OCI-M2 (cell line): ENCODE results near the gene NPR1.
A peak's percentile ranks its signal among the peaks of the same experiment; 100 is the strongest.
"Not testable (repeated sequence)": the region's sequence is repeated elsewhere in the genome, so short reads cannot be mapped to it uniquely, and the experiment has no call there.

ENCODE experiments used
- DNase-seq: peaks from one replicate; lab custom pipeline; 2025; ENCODE audit not compliant: unreplicated experiment; lab: John Stamatoyannopoulos, UW

Gene NPR1

DNA sequence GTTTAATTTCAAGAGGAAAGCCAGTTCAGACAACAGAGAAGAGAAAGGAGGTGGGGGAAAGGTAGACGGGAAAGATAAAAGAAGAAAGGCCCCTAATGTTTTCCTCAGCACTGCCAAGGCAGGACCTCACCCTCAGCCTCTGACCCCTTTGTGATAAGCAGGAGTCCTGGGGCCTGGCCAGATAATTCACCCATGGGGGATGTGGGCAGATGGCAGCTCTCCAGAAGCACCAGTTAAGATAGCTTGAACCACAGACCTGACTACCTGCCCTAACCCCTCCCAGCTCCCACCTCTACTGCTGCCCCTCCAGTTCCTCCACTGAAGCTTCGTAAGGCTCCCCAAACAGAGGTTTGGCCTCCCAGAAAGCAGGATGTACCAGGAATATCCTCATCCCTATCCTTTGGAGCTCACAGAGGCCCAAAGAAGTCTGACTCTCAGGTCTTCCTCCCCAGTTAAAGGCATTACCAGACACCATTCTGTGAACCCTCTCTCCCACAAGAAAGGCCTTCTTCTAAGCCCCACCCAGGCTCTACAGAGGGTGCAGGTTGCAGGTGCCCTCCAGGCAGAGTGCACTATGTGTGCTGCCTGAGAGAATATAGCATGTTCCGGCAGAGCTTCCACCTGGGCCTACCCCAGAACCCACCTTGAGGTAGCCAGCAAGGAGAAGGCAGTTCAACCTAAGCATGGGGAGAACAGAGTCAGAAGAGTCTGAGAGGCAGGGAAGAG is 29.2 kb upstream of the NPR1 start:
- DNase-seq = no peak

DNA sequence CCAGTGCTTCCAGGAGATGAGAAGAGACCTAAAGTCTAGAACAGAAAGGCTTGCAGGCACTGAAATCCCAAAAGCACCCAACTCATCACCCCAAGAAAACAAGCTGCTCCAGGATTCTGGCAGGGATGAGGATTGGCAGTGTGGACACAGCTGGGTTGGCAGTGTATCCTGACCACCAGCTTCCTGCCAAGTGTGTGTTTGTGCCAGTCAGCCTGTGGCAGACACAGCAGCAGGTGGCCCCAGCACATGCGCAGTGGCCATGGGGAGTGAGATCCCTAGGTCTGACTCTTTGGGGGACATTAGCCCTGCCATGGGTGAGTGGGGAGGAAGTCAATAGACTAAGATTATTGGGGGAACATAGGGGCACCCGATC is 28.6 kb upstream of the NPR1 start:
- no peak for DNase-seq

DNA sequence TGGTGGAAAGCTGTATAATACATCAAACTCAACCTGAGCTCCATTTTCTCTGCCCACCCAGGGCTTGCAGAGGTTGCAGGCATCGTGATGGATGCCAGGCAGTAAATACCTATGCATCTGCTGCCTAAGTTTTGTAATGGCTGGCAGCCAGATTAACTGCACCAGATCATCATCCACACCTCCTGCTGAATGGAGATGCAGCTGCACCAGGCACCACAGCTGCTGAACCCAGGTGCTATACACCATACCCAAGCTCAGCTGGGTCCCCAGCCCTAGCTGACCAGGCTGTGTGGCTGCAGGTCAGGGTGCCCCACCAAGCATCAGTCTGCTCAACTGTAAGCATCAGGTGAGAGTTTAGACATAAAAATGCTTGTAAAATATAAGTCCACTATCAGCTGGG is 26.7 kb upstream of the NPR1 start:
- DNase-seq = no peak

DNA sequence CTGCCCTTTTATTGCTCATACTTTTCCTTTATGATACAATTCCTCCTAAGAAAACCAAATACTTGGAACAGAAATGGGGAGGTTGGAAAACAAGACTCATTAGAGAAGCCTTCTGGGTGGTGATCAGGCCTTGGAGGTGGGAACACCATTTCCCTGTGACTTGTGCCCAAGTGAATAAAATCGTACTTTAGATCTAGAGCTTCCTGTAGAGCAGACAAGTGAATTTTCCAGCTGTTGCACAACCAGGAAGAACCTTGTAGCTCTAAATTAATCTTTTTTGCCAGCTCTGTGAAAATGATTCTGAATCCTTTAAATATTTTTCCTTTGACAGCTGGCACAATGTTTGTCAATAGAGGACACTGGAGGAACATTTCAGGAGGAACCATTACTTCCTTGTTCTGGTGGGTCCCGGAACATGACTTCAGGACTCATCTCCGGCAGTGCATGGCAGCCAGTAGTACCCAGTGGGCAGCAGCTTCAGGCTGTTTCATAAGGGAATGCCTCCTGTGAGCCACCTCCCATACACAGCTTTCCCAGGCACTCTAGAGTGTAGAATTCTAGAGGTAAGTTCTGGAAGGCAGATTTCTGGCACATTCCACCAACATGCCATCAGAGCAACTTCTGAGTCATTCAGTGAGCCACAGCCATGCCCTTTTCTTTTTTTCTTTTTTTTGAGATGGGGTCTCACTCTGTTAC is 25.5 kb upstream of the NPR1 start:
- DNase-seq = no peak

DNA sequence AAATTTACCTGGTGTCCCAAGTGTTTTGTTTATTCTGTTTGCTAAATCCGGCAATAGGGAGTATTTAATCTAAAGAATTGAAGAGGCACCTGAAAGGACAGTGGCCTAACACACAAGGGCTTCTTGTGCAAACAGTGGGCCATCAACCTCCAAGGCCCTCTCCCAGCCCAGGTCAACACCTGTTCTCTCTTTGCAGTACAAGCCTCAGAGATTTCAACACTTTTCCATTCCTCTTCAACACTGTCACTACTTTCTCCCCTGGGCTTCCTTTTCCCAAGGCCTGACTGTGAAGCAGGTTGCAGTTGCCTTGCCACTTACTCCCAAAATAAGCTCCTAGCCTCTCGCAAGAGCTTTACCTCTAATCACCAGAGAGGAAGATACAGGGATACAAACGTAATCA is 23.2 kb upstream of the NPR1 start:
- no peak for DNase-seq

DNA sequence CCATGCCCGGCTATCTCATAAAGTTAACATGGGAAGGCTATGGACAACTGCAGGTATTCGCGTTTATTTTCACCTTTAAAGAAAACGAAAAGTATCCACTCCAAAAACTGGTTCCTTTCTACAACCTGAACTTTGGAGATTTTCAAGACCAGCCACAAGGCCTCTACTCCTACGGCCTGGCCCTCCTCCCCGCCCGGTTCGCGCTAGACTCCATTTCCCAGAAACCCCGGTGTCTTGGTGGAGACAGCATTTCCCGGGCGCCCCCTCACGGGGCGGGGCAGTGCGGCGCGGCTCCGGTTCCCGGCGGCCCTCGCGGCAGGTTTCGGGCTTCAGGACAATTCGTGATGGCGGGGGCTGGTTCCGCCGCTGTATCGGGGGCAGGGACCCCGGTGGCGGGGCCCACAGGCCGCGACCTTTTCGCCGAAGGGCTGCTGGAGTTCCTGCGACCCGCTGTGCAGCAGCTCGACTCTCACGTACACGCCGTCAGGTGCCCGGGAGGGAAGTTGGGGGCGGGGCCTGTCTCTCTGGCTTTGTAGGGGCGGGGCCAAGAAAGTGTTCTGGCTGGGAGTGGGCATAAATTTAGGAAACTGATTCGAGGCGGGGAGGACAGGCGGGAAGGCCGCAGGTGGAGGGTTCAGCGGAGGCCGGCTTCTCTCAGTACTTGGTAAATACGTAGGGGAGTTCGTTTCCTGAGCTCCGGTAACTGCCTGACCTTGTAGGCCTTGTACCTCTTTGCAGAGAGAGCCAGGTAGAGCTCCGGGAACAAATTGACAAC is 19.9 kb upstream of the NPR1 start, which contains the start of gene SNAPIN:
Gene SNAPIN (plus strand): TSS at position 304 of the 775 bp plus-strand sequence. CDS start 41 bp downstream, at position 345.
- no peak for DNase-seq

DNA sequence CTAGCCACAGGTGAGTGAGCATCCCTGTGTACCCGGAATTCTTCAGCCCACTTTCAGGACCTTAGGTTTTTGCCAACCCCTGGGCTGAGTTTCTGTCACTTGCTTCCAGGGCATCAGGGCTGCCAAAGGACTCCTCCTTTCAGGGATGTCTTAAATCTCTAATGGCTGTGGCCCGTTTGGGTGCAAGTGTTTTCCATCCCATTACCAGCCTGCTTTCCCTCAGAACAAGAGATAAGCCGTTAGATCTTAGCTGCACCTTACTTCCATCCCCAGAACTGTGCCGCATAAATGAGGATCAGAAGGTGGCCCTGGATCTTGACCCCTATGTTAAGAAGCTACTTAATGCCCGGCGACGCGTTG is 19.3 kb upstream of the NPR1 start:
- DNase-seq = no peak

DNA sequence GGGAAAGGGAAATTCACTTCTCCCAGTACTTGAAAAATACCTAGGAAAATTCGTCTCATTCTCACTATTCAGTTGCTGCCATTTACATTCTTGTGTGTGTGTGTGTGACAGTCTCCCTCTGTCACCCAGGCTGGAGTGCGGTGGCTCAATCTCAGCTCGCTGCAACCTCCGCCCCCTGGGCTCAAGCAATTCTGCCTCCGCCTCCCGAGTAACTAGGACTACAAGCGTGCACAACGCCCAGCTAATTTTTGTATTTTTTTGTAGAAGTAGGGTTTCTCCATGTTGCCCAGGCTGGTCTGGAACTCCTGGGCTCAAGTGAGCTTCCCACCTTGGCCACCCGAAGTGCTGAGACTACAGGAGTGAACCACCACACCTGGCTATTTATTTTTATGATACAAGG is 18.8 kb upstream of the NPR1 start:
- no peak for DNase-seq

DNA sequence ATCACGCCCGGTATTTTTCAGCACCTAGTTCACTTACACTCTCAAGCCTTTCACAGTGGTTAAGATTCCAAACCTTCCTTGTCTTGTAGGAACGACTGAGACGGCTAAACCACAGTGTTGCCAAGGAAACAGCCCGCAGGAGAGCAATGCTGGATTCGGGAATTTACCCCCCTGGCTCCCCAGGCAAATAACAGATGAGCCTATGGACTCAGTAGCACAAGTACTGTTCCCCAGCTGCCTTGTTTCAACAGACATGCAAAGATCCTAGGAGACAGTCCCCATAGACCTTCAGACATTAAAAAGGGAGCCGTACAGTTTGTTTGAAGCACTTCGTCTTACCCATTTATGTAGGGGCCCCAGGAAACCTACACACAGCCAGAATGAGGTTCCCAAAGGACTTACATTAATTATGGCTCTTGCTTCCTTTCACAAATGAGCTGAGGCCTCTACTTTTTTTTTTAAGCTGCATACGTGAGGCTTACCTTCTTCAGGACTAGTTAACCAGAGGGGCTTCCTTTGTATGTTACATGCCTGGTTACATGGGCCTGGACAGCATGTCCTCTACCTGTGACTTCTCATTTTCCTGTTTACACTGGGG is 17.3 kb upstream of the NPR1 start:
- no peak for DNase-seq

DNA sequence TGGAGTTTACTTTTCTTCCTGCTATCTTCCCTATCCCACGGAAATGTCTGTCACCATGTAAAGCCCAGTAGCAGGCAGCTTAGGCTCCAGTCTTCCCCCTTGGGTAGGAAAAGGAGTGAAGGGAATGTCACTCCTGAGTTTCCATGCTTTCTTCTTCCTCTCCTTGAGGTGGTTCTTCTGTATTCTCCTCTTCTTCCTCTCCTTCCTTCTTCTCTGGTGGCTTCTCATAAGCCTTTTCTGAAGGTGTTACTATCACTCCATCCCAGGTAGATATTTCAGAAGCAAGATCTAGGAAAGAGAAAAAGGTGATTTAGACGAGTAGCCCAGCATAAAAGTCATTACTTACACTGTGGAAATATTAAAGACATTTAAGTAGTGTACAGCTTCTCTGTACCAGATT is 16.2 kb upstream of the NPR1 start:
- no peak for DNase-seq

DNA sequence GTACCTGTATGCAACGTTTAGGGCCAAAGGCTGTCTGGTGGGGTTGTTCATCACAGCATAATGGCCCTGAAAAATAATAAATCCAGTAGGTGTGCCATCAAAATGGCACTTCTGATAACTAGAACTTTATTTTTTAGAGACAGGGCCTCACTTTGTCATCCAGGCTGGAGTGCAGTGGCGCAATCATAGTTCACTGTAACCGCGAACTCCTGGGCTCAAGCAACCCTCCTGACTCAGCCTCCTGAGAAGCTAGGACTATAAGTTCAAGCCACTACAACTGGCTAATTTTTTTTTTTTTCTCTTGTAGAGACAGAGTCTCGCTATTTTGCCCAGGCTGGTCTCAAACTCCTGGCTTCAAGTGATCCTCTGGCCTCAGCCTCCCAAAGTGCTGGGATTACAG is 15.3 kb upstream of the NPR1 start:
- no peak for DNase-seq

DNA sequence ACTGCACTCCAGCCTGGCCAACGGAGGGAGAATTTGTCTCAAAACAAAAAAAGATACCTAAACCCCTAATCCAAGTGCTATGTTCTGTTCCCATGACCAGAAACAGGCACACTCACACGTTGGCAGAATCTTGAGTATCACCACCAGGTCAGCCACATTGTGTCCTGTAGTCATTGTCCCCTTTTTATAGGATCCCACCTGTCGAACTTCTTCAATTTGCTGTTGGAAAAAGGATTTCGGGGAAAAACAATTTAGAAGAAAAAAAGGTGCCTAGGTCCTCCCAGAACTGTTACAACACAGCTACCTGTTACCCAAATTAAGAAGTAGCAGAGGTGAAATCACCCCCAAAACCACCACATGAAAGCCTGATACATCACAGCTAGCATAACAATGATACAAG is 11.0 kb upstream of the NPR1 start:
- no peak for DNase-seq

DNA sequence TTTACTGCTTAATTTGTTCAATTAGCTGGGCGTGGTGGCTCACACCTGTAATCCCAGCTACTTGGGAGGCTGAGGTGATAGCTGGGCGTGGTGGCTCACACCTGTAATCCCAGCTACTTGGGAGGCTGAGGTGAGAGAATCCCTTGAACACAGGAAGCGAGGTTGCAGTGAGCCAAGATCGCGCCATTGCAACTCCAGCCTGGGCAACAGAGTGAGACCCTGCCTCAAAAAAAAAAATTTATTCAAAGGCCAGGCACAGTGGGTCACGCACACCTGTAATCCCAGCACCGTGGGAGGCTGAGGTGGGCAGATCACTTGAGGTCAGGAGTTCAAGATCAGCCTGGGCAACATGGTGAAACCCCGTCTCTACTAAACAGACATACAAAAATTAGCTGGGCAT is 9.8 kb upstream of the NPR1 start:
- not testable (repeated sequence) for DNase-seq

DNA sequence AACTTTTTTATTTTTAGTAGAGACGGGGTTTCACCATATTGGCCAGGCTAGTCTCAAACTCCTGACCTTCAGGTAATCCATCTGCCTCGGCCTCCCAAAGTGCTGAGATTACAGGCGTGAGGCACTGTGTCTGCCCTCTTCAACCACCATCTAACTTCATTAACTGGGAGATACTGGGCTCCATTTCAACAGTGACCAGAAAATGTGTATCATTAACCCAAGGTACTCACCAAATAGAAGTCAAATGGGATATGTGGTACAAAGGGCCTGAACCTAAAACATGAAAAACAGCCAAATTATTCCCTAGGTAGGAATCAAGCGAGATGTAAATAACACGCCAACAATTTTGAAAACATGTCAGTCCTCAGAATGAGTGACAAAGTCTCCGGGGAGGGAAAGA is 8.9 kb upstream of the NPR1 start:
- DNase-seq = no peak

DNA sequence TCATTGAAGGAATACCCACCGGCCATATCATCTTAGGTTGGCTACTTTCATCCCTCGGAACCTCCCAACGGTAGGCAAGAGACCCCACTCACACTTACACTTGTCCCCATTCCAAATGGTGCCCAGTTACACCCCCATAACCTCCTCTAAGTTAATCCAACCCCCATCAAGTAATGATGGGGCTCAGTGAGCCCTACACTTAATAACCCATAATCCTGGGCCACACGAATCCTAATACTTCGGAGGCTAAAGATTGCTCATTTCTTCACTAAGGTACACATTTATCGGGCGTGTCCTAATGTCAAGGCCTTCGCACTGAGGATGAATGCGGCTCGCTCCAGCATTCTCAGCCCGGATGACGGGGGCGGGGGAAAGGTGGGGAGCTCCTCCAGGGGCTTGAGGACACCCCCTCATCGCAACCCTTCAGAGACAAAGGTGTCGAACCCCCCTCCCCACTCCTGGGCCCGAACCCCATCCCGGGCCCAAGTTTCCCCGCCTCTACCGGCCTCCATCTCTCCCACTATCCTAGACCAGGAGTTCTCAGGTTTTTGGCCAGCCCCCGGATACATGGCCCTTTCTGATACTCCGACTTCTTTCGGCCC is 8.1 kb upstream of the NPR1 start:
- no peak for DNase-seq

DNA sequence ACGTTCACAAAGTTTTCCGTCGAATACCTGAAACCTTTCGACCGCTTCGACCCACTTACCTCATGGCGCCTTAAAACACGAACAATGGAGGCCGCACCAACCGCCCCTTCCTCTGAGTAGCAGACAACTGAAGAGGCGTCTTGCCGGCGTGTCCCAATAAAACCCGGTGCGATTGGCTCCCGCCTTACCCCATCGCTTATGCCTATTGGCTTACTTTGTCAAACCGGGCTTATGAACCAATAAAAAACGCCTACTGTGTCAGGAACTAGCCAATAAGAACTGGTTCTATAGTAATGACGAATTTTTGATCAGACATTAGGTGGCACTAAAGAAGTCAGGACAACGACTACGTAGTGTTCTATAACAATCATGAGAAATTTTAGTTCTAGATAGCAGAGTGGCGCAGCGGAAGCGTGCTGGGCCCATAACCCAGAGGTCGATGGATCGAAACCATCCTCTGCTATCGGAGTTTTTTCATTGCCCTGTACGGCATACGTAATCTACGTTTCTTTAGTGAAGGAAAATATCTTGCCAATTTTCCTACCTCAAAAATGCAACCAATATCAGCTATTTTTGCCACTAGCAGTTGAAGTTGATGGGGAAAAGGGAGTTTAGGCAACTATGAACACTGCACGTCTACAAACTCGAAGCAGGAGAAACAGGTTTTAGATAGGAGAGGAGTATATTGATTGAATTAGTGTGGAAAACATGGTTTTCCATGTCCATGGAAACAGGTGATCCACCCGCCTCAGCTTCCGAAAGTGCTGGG is 7.4 kb upstream of the NPR1 start, which contains the start of gene ILF2:
Gene ILF2 (minus strand): TSS at position 135 of the 769 bp plus-strand sequence. CDS start 71 bp downstream, at position 64.
- DNase-seq = peak; percentile 97

DNA sequence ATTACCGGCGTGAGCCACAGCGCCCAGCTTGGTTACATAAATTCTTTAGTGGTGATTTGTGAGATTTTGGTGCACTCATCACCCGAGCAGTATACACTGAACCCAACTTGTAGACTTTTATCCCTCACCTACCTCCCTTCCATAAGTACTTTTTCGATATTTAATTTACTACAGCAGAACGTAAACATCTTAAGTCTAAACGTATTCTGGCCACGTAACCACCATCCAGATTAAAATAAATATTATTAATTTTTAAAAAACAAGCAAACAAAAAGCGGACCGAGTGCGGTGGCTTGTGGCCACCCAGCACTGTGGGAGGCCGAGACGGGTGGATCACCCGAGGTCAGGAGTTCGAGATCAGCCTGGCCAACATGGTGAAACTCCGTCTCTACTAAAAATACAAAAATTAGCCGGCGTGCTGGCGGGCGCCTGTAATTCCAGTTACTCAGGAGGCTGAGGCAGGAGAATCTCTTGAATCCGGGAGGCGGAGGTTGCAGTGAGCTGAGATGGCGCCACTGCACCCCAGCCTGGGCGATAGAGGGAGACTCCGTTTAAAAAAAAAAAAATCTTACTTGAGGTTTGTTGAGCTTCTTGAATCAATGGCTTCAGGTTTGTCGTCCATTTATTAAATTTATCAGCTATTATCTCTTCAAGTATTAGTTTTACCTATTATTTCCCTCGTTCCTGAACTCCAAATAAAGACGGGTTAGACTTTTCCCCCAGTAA is 6.7 kb upstream of the NPR1 start:
- DNase-seq = not testable (repeated sequence)

DNA sequence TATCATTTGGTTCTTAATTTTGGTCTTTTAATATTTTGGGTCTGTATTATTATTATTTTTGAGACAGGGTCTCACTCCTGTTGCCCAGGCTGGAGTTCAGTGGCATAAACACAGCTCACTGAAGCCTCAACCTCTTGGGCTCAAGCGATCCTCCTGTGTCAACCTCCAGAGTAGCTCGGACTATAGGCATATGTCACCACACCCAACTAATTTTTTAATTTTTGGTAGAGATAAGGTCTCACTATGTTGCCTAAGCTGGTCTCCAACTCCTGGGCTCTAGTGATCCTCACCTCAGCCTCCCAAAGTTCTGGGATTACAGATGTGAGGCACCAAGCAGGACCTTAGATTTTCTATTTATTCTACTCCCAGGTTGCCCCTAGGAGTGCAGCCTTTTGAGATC is 5.0 kb upstream of the NPR1 start:
- DNase-seq = no peak

DNA sequence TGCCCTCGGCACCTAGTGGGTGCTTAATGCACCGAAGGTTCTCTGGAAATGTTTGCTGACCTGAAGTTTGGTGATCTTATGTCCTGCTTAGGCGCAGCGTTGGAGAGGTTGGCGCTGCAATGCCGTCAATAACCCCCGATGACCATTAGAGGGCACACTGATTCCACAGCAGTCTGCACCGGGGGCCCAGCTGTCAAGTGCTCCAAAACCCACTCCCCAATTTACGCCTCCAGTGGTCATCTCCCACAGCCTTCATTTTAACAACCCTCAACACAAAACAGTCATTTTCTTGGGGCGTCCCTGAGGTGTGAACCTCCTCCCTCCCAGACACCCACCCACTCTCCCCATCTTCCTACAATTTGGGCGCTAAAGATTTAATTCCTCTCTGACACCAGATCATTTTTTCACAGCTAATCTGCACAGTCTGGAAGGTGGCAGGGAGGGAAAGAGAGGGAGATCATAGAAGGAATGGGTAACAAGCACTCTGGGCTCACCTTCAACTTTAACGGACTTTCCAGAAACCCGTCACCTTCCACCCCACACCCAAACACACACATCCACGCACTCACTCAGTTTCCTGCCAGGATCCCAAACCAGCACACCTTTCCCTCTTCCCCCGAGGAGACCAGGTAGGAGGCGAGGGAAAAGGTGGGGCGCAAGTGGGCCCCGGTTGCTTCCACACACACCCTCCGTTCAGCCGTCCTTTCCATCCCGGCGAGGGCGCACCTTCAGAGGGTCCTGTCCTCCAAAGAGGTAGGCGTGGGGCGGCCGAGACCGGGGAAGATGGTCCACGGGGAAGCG is 570 bp upstream of the NPR1 start:
- DNase-seq = no peak
